CD4-positive, alpha-beta T cell treated with Interleukin-4 for 4 hours (primary cell): ENCODE results near the gene PSMC2.

Source experiments
- DNase-seq: peaks from one replicate; pipeline ENCODE4 v3.0.0-alpha.2; 2020

The PSMC2 gene

GRCh38 chr7:103347507-103348267 lies at the start of gene PSMC2:
TSS of gene PSMC2 (plus strand) at chr7:103347643. CDS start at chr7:103347712, 69 bp downstream.
- DNase-seq = peak; percentile 92

- no peak for DNase-seq
These were observed 49.6 kb upstream of the PSMC2 start for GRCh38 chr7:103297837-103298179.

GRCh38 chr7:103299660-103300059 lies 47.8 kb upstream of the PSMC2 start:
- no peak for DNase-seq

- no peak for DNase-seq
These were observed 46.0 kb upstream of the PSMC2 start for GRCh38 chr7:103301441-103301840.

- DNase-seq = no peak
These were observed 39.8 kb upstream of the PSMC2 start for GRCh38 chr7:103307503-103308231.

GRCh38 chr7:103314852-103315251 lies 32.6 kb upstream of the PSMC2 start:
- DNase-seq = no peak

GRCh38 chr7:103316380-103316941 lies 31.0 kb upstream of the PSMC2 start:
- no peak for DNase-seq

GRCh38 chr7:103317009-103317408 lies 30.4 kb upstream of the PSMC2 start:
- DNase-seq = no peak

- DNase-seq = no peak
These were observed 21.7 kb upstream of the PSMC2 start for GRCh38 chr7:103325744-103326143.

- no peak for DNase-seq
These were observed 10.7 kb upstream of the PSMC2 start for GRCh38 chr7:103336761-103337160.

- DNase-seq = no peak
These were observed 8.6 kb upstream of the PSMC2 start for GRCh38 chr7:103338864-103339263.

- DNase-seq = no peak
These were observed 6.0 kb upstream of the PSMC2 start for GRCh38 chr7:103341466-103341865.

GRCh38 chr7:103343332-103343731 lies 4.1 kb upstream of the PSMC2 start:
- no peak for DNase-seq

- peak; percentile 30 for DNase-seq
These were observed 3.5 kb upstream of the PSMC2 start for GRCh38 chr7:103343758-103344452.

GRCh38 chr7:103344453-103345149 lies 2.8 kb upstream of the PSMC2 start, which contains the start of gene DNAJC2:
TSS of gene DNAJC2 (minus strand) at chr7:103344767. CDS start at chr7:103344622, 145 bp downstream.
- peak; percentile 87 for DNase-seq

- no peak for DNase-seq
These were observed 1.0 kb upstream of the PSMC2 start for GRCh38 chr7:103346396-103346795.

- no peak for DNase-seq
These were observed 1.0 kb downstream of the PSMC2 start for GRCh38 chr7:103348452-103348851.

- no peak for DNase-seq
These were observed 1.5 kb downstream of the PSMC2 start for GRCh38 chr7:103348959-103349358.

GRCh38 chr7:103349805-103350204 lies 2.4 kb downstream of the PSMC2 start:
- DNase-seq = no peak

- no peak for DNase-seq
These were observed 22.0 kb downstream of the PSMC2 start for GRCh38 chr7:103369432-103369831.

- no peak for DNase-seq
These were observed 26.6 kb downstream of the PSMC2 start for GRCh38 chr7:103373866-103374643.
